ENCODE measurements around the gene MCF2L.

The MCF2L gene

GRCh38 chr13:113035213-113035800 lies 66.3 kb downstream of the MCF2L start:
- DNase-seq: no peak

DNA sequence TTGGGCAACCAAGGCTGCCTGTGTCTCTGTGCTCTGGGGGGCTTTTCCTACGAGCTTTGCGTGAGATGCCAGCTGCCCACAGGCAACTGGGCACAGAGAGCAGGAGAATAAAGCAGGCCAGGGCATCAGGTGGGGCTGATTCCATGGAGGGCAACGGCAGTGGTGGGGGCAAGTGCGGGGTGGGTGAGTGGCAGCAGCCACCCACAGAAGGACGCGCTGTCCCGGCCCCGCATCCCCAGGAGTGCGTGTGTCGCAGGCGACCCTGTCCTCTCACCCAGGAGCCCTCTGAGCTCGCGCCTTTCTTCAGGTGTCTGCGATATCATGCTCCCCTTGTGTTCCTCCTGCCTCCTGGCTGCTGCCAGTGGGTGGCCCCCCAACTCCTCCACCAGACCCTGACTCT lies 67.4 kb downstream of the MCF2L start:
- DNase-seq: no peak

GRCh38 chr13:113040031-113040430 lies 71.0 kb downstream of the MCF2L start:
- no peak for DNase-seq

GRCh38 chr13:113040597-113041292 lies 71.7 kb downstream of the MCF2L start:
- no peak for DNase-seq

GRCh38 chr13:113041293-113041690 lies 72.3 kb downstream of the MCF2L start:
- no peak for DNase-seq

GRCh38 chr13:113041896-113042295 lies 72.9 kb downstream of the MCF2L start:
- DNase-seq: no peak

DNA sequence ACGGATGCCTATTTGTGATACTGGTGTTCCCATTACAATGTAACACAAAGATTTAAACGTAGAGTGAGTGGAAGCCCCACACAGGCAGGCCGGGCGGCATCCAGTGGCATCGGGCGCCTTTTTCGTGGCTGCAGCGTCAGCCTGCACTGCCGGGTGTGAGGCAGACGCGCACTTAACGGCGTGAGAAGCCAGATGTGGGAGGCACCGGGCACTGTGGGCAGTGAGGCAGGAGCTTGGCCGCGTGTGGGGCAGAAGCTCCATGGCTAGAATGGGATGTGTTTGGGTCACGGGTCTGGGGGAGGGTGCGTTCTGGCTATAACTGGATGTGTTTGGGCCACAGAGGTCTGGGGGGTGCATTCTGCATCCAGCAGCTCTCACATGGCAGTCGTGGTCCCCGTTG lies 73.4 kb downstream of the MCF2L start:
- no peak for DNase-seq

DNA sequence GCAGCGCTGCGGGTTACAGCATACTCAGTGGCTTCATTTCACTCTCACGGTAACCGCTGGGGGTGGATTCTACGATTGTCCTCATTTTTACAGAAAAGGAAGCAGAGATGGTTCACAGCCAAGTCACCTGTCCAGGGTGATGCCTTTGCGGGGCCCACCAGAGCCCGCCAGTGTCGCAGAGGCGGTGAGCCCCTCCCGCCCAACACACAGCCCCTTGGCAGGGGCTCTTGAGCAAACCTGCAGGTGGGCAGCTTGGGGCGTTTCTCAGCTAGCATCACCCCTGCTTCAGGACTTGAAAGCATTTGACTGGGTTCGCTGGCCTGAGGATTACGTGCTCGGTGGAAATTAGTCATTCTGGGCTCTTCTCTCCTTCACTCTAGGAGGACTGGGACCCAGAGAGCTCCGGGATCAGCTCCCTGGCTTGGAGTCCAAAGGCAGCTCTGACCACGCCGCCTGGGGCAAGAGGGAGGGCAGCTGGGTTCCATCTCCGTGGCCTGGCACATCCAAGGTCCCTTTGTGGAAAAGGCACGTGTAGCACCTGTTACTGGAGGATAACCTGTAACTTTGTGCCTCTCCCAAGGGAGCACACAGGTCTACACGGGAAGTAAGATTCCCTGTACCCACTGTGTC lies 74.1 kb downstream of the MCF2L start:
- DNase-seq: no peak

DNA sequence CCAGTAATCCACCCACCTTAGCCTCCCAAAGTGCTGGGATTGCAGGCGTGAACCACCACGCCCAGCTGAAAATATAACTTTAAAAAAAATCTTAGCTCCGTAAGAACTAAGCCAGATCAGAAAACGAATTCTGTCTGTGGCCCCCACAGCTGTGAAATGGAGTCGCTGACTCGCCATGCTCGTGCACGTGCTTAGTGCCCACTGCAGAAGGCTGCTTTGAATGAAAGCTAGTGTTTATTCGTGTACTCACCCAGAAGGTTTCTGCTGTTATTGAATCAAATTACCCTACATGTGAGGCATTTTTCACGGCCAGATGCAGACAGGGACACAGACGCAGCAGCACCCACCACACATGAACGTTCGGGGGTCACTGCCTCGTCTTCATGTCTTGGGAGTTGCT lies 74.9 kb downstream of the MCF2L start:
- no peak for DNase-seq

- DNase-seq: no peak
Observed at GRCh38 chr13:113044391-113045114, 75.5 kb downstream of the MCF2L start.

DNA sequence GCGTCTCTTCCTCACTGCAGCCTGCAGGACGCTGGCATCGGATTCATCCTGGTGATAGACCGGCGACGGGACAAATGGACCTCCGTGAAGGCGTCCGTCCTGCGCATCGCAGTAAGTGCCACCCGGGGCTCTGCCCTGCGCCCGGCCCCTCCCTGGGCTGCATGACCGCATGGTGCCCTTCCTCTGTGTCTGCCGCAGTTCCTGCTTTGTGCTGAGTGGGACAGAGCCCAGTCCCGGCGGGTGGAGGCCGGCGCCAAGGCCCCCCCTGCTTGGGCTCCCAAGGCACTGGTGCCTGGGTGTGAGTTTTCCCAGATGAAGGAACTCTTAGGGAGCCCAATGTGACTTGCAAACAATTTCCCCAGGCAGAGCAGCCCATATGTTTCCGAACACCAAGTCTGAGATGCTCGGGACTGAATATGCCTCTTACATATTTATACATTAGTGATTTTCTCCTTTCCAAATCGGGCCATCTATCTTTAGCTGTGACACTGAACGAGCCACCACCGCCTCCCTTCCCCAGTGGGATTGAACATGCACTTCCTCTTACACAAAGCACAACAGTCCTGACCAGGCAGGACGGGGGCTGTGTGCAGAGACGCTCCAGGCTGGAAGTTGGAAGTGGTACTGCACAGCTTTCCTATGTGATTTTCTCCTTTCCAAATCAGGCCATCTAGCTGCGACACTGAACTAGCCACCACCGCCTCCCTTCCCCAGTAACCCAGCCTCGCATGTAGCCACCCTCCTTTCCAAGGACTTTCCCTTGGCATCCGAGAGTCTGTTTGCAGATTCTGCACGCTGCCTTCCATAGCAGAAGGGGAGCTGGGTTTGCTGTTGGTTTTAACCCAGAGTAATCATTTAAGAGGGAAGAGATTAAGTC lies 76.5 kb downstream of the MCF2L start:
- no peak for DNase-seq

DNA sequence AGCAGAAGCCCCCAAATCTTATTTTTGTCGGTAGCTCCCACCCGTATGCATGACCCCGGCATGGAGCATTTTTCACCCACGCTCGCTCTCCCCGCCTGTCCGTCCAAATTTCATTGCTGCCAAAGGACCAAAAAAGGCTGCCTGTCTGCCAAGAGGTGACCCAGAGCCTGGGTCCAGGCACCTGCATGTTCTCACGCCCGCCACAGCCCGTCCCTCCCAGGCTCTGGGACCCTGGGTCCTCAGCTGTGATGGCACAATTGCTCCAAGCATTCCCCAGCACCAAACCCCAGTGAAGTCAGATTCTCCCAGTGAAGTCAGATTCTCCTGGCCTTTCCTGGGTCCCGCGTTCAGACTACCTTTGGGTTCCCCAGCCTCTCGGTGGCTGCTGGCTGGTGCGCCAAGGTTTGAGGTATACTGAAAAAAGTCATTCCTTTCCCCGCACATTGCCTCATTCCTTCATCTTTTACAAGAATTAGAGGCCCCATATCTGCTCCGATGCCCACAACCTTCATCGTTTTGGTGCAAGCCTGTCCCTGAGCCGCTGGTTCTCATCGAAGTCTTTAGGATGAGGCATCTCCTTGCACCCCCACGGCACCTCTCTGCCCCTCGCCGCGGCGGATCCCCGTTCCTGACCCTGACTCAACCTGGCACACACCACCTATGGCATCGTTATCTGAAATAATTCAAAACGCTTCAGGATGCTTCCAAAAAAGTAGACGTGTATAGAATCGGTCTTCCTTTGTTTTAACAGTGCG lies 77.3 kb downstream of the MCF2L start:
- no peak for DNase-seq

GRCh38 chr13:113046883-113047244 lies 77.8 kb downstream of the MCF2L start:
- DNase-seq: no peak

DNA sequence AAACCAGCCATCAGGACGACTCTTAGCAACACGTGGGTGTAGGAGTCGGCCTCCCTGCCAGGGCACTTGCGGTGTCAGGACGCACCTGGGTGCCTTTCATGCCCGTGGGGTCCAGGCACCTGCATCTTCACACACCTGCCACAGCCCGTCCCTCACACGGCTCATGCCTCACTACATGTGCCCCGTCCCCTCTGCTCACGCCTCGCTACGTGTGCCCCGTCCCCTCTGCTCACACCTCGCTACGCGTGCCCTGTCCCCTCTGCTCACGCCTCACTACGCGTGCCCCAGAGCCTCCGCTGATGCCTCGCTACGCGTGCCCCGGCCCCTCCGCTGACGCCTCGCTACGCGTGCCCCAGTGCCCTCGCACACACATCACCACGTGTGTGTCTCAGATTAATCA lies 78.6 kb downstream of the MCF2L start:
- no peak for DNase-seq

DNA sequence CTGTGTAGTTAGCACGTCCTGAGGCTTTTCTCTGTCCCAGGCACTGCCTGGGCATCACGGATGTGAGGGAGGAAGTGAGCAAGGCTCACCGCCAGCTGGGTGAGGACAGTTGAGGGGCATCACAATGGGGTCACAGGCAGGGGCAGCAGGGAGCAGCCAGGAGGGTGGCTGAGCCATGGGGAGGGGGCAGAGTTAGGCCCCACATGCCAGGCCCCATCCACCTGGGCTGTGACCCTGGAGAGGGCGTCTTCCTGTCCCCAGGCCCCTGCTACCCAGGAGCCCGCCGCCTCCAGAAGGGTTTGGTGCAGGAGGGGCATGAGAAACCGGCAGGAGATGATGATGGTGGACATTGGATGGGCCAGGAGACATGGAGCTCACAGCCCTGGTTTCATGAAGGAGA lies 79.8 kb downstream of the MCF2L start:
- DNase-seq: no peak

GRCh38 chr13:113049521-113049941 lies 80.5 kb downstream of the MCF2L start:
- no peak for DNase-seq

- no peak for DNase-seq
Observed at GRCh38 chr13:113049981-113050380, 81.0 kb downstream of the MCF2L start.

GRCh38 chr13:113050734-113051431 lies 81.9 kb downstream of the MCF2L start:
- no peak for DNase-seq

- no peak for DNase-seq
Observed at GRCh38 chr13:113051641-113052040, 82.6 kb downstream of the MCF2L start.

DNA sequence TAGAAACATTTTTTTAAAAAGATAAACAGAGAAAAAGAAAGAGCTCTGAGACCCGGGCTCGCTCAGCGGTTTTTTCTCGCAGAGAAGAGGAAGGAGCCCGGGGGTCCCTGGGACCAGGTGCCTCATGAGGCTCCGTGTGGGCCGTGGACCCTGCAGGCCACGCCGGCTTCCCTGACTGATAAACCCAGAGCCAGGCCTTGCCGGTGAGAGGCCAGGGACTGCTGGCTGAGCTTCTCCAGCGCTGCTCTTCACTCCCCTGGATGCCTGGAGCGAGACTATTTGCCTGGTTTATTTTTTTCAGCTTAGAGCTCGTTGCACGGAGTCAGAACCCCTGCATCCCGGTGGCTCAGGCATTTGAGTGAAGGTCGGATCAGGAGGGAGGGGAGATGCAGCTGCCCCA lies 83.2 kb downstream of the MCF2L start:
- DNase-seq: no peak

DNA sequence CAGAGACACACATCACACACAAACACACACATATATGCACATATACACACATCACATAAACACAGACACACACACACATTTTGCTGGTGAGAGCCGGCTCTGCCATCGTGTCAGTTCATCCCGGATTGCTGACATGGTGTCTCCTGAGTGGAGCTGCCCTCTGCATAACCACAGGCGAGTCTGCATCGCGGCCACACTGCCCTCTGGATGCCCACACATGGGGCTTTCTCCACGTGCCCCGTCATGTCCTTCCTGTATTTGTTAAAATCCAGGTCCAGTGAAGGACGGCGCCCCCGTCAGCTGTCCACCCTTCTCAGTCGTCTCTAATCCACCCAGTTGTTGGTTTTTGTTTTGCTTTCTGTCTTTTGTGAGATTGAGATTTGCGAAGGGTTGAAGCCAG lies 84.0 kb downstream of the MCF2L start:
- DNase-seq: no peak

Data from CD4-positive, alpha-beta T cell treated with Interleukin-6 for 4 hours (primary cell).